Measurements from ENCODE around the gene PPP4R3A.

The PPP4R3A gene

GRCh38 chr14:91453744-91454143, 56.4 kb downstream of the PPP4R3A start:
- Histone ChIP-seq H3K4me3 (replicated peaks; ENCODE audit: insufficient read depth, low read length) (no peak overlapping the region), H3K27me3 (ENCODE audit: insufficient read depth, poor library complexity, severe bottlenecking) (no peaks in the 10 kb centered on the region), H3K27ac (replicated peaks) (no peak overlapping the region)
- peak in 1 of 2 experiments; percentile 7 for DNase-seq (ENCODE audit: low read depth in 1 of 2, low spot score in 1 of 2)
- no peak for TF ChIP-seq GABPA (IDR thresholded peaks at IDR 0.05; ENCODE audit: low read depth)
- no peak for TF ChIP-seq REST (IDR thresholded peaks at IDR 0.05; ENCODE audit: insufficient replicate concordance, low read depth)
- no peak; the same call in 1 of the 2 replicates for TF ChIP-seq POLR2AphosphoS5 (IDR thresholded peaks at IDR 0.05; ENCODE audit: low read depth)
- no peak for TF ChIP-seq SPI1 (IDR thresholded peaks at IDR 0.05; ENCODE audit: borderline replicate concordance, low read depth)
- TF ChIP-seq CTCF (IDR thresholded peaks at IDR 0.05; ENCODE audit: insufficient read depth, low read length): no peak

GRCh38 chr14:91444335-91445020, 65.6 kb downstream of the PPP4R3A start:
- TF ChIP-seq CTCF (IDR thresholded peaks at IDR 0.05; ENCODE audit: insufficient read depth, low read length) (no peak), SPI1 (IDR thresholded peaks at IDR 0.05; ENCODE audit: borderline replicate concordance, low read depth) (no peak), POLR2AphosphoS5 (IDR thresholded peaks at IDR 0.05; ENCODE audit: low read depth) (no peak), REST (IDR thresholded peaks at IDR 0.05; ENCODE audit: insufficient replicate concordance, low read depth) (no peak), GABPA (IDR thresholded peaks at IDR 0.05; ENCODE audit: low read depth) (no peak)
- no peaks in the 10 kb centered on the region for H3K27me3 ChIP-seq (ENCODE audit: insufficient read depth, poor library complexity, severe bottlenecking)
- no peak overlapping the region for H3K27ac ChIP-seq (replicated peaks)
- H3K4me3 ChIP-seq (replicated peaks; ENCODE audit: insufficient read depth, low read length): no peak overlapping the region
- DNase-seq (ENCODE audit: low read depth in 1 of 2, low spot score in 1 of 2): no peak

GRCh38 chr14:91439345-91439744, 70.8 kb downstream of the PPP4R3A start:
- Histone ChIP-seq H3K27ac (replicated peaks) (no peak overlapping the region), H3K4me3 (replicated peaks; ENCODE audit: insufficient read depth, low read length) (no peak overlapping the region), H3K27me3 (ENCODE audit: insufficient read depth, poor library complexity, severe bottlenecking) (no peaks in the 10 kb centered on the region)
- DNase-seq (ENCODE audit: low read depth in 1 of 2, low spot score in 1 of 2): no peak
- no peak for TF ChIP-seq GABPA (IDR thresholded peaks at IDR 0.05; ENCODE audit: low read depth)
- TF ChIP-seq REST (IDR thresholded peaks at IDR 0.05; ENCODE audit: insufficient replicate concordance, low read depth): no peak
- TF ChIP-seq SPI1 (IDR thresholded peaks at IDR 0.05; ENCODE audit: borderline replicate concordance, low read depth): no peak
- no peak for TF ChIP-seq POLR2AphosphoS5 (IDR thresholded peaks at IDR 0.05; ENCODE audit: low read depth)
- no peak for TF ChIP-seq CTCF (IDR thresholded peaks at IDR 0.05; ENCODE audit: insufficient read depth, low read length)

Measured in HL-60 (cell line).